OCI-LY7 (cell line): Measurements from ENCODE around the gene MGST2. TPM values are rescaled to one million over a fixed set of nuclear protein-coding genes. Genes with fewer than 3 reads are reported as not detected.

Experiments
- BruUV-seq: library from RNA; stranded (reverse); fragments of 400-500 nt; replicated peaks from 2 replicates; lab custom pipeline; 2021; lab: Mats Ljungman, UMichigan
- CTCF ChIA-PET: fragments of 300-600 bp; sonication (Branson Sonifier 250); formaldehyde crosslinking; loops from one replicate; lab custom pipeline; 2022; ENCODE audit warnings: antibody characterized with exemption; ENCODE audit not compliant: unreplicated experiment; lab: Charles Lee
- POLR2A ChIA-PET: fragments of 300-600 bp; sonication (Branson Sonifier 250); formaldehyde crosslinking; loops from one replicate; lab custom pipeline; 2022; ENCODE audit warnings: antibody characterized with exemption; lab: Charles Lee
- DNase-seq: peaks from one replicate; pipeline ENCODE4 v3.0.0-alpha.2; 2015; ENCODE audit warnings: low spot score
- H2AFZ ChIP-seq: fragments of 200-600 bp; sonication (generic), shearing (Covaris generic); 2 replicates; pipeline ENCODE4 v1.6.1; 2014; ENCODE audit warnings: mild to moderate bottlenecking, antibody characterized with exemption, low read length, moderate library complexity
- H3K27ac ChIP-seq: fragments of 200-600 bp; sonication (generic); 2 replicates; pipeline ENCODE4 v1.5.1; 2014; ENCODE audit warnings: mixed run types, low read depth, mild to moderate bottlenecking, moderate library complexity, low read length, inconsistent platforms; ENCODE audit not compliant: poor library complexity, severe bottlenecking
- H3K36me3 ChIP-seq: fragments of 200-600 bp; sonication (generic); 2 replicates; pipeline ENCODE4 v1.6.1; 2014; ENCODE audit warnings: mild to moderate bottlenecking, antibody characterized with exemption, low read length, moderate library complexity, mixed read lengths; ENCODE audit not compliant: insufficient read depth
- H3K4me1 ChIP-seq: fragments of 200-600 bp; sonication (generic); 2 replicates; pipeline ENCODE4 v1.5.1; 2014; ENCODE audit warnings: mild to moderate bottlenecking, low read length; ENCODE audit not compliant: insufficient read depth, poor library complexity, severe bottlenecking
- H3K4me2 ChIP-seq: fragments of 200-600 bp; sonication (generic); 2 replicates; pipeline ENCODE4 v1.6.1; 2014; ENCODE audit warnings: mild to moderate bottlenecking, low read length
- H3K4me3 ChIP-seq: fragments of 200-600 bp; sonication (generic); 2 replicates; pipeline ENCODE4 v1.5.1; 2014; ENCODE audit warnings: mild to moderate bottlenecking, low read depth, low read length; ENCODE audit not compliant: poor library complexity, severe bottlenecking
- H3K79me2 ChIP-seq: fragments of 200-600 bp; sonication (generic); 2 replicates; pipeline ENCODE4 v1.6.1; 2016; ENCODE audit warnings: low read depth, mild to moderate bottlenecking, low read length, moderate library complexity, mixed read lengths; ENCODE audit not compliant: insufficient read depth
- H3K9me2 ChIP-seq: fragments of 200-600 bp; sonication (generic); 2 replicates; pipeline ENCODE4 v1.6.1; 2016; ENCODE audit warnings: mild to moderate bottlenecking, low read length, mixed read lengths; ENCODE audit not compliant: insufficient read depth
- H3K9me3 ChIP-seq: fragments of 200-600 bp; sonication (generic); 2 replicates; pipeline ENCODE4 v1.6.1; 2014; ENCODE audit warnings: mild to moderate bottlenecking, mixed run types, low read length, mixed read lengths
- H4K20me1 ChIP-seq: fragments of 200-600 bp; sonication (generic); 2 replicates; pipeline ENCODE4 v1.6.1; 2014; ENCODE audit warnings: mild to moderate bottlenecking, antibody characterized with exemption, low read length, moderate library complexity, mixed read lengths; ENCODE audit not compliant: insufficient read depth
- CTCF ChIP-seq: fragments of 200-600 bp; sonication (generic); conservative IDR thresholded peaks from 2 replicates; pipeline ENCODE4 v1.5.1; 2014; ENCODE audit warnings: mild to moderate bottlenecking, antibody characterized with exemption, low read length, moderate library complexity, mixed read lengths
- EZH2phosphoT487 ChIP-seq: fragments of 200-600 bp; sonication (generic); IDR thresholded peaks from 2 replicates; pipeline ENCODE4 v1.6.1; 2018; ENCODE audit warnings: low read depth, borderline replicate concordance, mild to moderate bottlenecking, mixed run types, antibody characterized with exemption, low read length, moderate library complexity, mixed read lengths
- intact Hi-C: fragments of 100-400 bp; cut with micrococcal nuclease; formaldehyde crosslinking; loops from one replicate; pipeline ENCODE4 v1.10.0; 2022; ENCODE audit not compliant: unreplicated experiment
- total RNA-seq, 2 experiments: library from RNA; depleted of rRNA in 1 of 2; stranded (reverse); fragments of >200 nt in 1 of 2; shearing (Covaris generic) in 1 of 2; gene quantifications; 2 replicates each; pipeline ENCODE4 v1.2.3, GENCODE V29; 2014 to 2022

MGST2 gene
- total RNA-seq, 2 experiments from 2014 or later: 4.7 to 11.7 TPM

GRCh38 chr4:139668658-139669201 is 3.1 kb downstream of the MGST2 start:
- no peak for DNase-seq
- no peaks in the 10 kb centered on the region for H3K9me2 ChIP-seq
- H4K20me1 ChIP-seq: no peaks in the 10 kb centered on the region
- no peak for TF ChIP-seq EZH2phosphoT487
- H3K9me3 ChIP-seq: no peaks in the 10 kb centered on the region
- POLR2A ChIA-PET: interaction anchor here (0.5 kb wide), 1 partner anchor 311 kb away, joined by 3 read pairs; no protein-coding TSS in a partner anchor
- intact Hi-C loops: no loop called here
- peaks cover 11% of the 10 kb centered on the region for H3K4me1 ChIP-seq
- BruUV-seq: no TSS peak
- CTCF ChIA-PET: no interaction called here
- H3K4me2 ChIP-seq: no peak overlapping the region
- peaks cover 7% of the 10 kb centered on the region; the same call in 1 of the 2 replicates for H3K79me2 ChIP-seq
- H3K27ac ChIP-seq: no peak overlapping the region
- H2AFZ ChIP-seq: no peak overlapping the region
- no peaks in the 10 kb centered on the region for H3K36me3 ChIP-seq
- H3K4me3 ChIP-seq: no peak overlapping the region

- H3K9me3 ChIP-seq: no peaks in the 10 kb centered on the region
- H3K36me3 ChIP-seq: no peaks in the 10 kb centered on the region
- CTCF ChIA-PET: no interaction called here
- POLR2A ChIA-PET: no interaction called here
- DNase-seq: no peak
- no peak overlapping the region for H2AFZ ChIP-seq
- H3K4me2 ChIP-seq: no peak overlapping the region
- peaks cover 7% of the 10 kb centered on the region; the same call in 1 of the 2 replicates for H3K79me2 ChIP-seq
- H3K4me3 ChIP-seq: no peak overlapping the region
- H3K9me2 ChIP-seq: no peaks in the 10 kb centered on the region
- TF ChIP-seq CTCF: no peak
- TF ChIP-seq EZH2phosphoT487: no peak
- no TSS peak for BruUV-seq
- no peaks in the 10 kb centered on the region for H4K20me1 ChIP-seq
- H3K4me1 ChIP-seq: peaks cover 11% of the 10 kb centered on the region
- intact Hi-C loops: no loop called here
- no peak overlapping the region for H3K27ac ChIP-seq
These were observed 3.7 kb downstream of the MGST2 start for GRCh38 chr4:139669335-139669734.

DNA sequence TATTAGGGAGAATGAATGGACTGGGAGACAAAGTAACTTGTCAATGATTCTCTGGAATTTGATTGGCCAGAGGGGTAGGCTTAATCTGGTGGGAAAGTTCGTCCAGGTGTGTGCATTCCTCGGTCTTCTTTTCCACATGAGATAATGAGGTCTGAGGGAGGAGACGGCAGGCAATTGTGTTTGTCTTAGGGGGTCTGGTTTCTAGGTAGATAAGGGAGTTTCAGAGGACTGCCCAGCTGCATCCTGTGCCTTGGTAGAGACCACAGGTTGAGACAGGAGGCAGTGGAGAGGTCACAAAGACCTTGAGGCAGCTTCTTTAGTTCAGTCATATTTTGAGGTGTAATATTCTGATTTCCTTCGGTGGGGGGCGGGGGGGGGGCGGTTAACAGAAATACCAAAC is 4.3 kb downstream of the MGST2 start:
- Histone ChIP-seq H3K9me2 (no peaks in the 10 kb centered on the region), H3K4me1 (peaks cover 12% of the 10 kb centered on the region), H2AFZ (no peak overlapping the region), H3K9me3 (no peaks in the 10 kb centered on the region), H3K36me3 (no peaks in the 10 kb centered on the region), H3K27ac (no peak overlapping the region), H4K20me1 (no peaks in the 10 kb centered on the region), H3K79me2 (peaks cover 7% of the 10 kb centered on the region; the same call in 1 of the 2 replicates), H3K4me2 (no peak overlapping the region), H3K4me3 (no peak overlapping the region)
- no TSS peak for BruUV-seq
- ChIA-PET POLR2A (no interaction called here), CTCF (no interaction called here)
- TF ChIP-seq CTCF (no peak), EZH2phosphoT487 (no peak)
- DNase-seq: no peak
- intact Hi-C loops: no loop called here
